Suppressor macrophage treated with lipopolysaccharide for 4 hours (primary cell): ENCODE results near the gene INSL3.
"Not testable (repeated sequence)": the region's sequence is repeated elsewhere in the genome, so short reads cannot be mapped to it uniquely, and the experiment has no call there.

Source experiments
- DNase-seq: peaks from one replicate; pipeline ENCODE4 v3.0.0-alpha.2; 2020

Gene INSL3

DNA sequence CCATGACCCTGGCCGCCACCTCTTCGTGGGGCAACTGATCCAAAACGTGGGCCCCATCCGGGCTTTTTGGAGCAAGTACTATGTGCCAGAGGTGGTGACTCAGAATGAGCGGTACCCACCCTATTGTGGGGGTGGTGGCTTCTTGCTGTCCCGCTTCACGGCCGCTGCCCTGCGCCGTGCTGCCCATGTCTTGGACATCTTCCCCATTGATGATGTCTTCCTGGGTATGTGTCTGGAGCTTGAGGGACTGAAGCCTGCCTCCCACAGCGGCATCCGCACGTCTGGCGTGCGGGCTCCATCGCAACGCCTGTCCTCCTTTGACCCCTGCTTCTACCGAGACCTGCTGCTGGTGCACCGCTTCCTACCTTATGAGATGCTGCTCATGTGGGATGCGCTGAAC is 9.6 kb downstream of the INSL3 start:
- DNase-seq: no peak

- no peak for DNase-seq
Measured at GRCh38 chr19:17811103-17811502, 10.2 kb downstream of the INSL3 start.

GRCh38 chr19:17807731-17808316 is 13.5 kb downstream of the INSL3 start:
- no peak for DNase-seq

- no peak for DNase-seq
Measured at GRCh38 chr19:17806945-17807344, 14.4 kb downstream of the INSL3 start.

DNA sequence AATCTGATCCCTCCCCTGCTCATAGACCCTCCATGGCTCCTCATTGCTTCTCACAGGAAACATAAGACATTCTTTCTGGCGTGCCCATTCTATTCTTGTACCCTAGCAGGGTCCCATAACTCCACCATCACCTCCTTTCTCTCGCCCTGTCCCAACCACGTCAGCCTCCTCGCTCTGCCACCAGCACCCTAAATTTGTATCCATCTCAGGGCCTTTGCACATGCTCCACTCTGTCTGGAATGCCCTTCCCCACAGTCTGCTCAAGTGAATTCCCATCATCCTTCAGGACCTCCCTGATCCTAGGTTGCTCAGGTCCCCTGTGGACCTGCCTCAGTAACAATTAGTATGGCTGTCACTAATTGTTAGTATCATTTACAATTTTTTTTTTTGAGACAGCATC is 15.9 kb downstream of the INSL3 start:
- DNase-seq: no peak

GRCh38 chr19:17803264-17803896 is 17.9 kb downstream of the INSL3 start:
- DNase-seq: peak; percentile 63

GRCh38 chr19:17802137-17802858 is 19.0 kb downstream of the INSL3 start:
- DNase-seq: no peak

- DNase-seq: not testable (repeated sequence)
Measured at GRCh38 chr19:17798599-17798998, 22.7 kb downstream of the INSL3 start.

- DNase-seq: peak; percentile 63
Measured at GRCh38 chr19:17797424-17798201, 23.7 kb downstream of the INSL3 start.

DNA sequence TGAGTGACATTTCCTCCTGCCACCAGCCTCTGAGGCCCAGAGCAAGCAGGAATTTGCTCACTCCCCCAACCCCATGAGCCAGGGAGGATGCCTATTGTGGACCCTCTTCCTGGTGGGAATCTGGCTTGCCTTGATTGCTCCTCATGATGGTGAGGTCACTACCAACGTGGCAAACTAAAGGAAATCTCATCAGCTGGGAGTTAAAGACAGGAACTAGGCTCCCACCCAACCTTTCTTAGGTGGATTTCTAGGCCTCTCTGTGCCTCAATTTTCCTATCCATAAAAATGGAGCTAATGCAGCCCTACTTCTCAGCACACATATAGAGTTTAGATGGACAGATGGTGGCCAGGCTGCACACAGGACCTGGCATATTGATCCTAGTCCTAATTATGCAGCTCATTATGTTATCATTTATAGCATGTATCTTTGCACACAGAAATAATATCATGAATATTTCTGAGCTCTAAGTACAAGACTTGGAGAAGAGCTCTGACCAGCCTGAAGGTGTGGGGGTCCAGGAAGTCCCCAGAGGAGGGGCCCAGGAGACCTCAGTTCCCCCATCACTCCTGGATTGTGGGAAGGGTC is 24.4 kb downstream of the INSL3 start:
- no peak for DNase-seq

- DNase-seq: no peak
Measured at GRCh38 chr19:17796013-17796837, 25.1 kb downstream of the INSL3 start.

GRCh38 chr19:17795495-17795856 is 25.8 kb downstream of the INSL3 start:
- DNase-seq: no peak

GRCh38 chr19:17794731-17795494 is 26.4 kb downstream of the INSL3 start, which contains the start of gene B3GNT3:
B3GNT3 (plus strand) TSS chr19:17795138; CDS start chr19:17807808, 12,670 bp downstream.
- peak; percentile 42 for DNase-seq

GRCh38 chr19:17794412-17794730 is 26.9 kb downstream of the INSL3 start:
- no peak for DNase-seq

DNA sequence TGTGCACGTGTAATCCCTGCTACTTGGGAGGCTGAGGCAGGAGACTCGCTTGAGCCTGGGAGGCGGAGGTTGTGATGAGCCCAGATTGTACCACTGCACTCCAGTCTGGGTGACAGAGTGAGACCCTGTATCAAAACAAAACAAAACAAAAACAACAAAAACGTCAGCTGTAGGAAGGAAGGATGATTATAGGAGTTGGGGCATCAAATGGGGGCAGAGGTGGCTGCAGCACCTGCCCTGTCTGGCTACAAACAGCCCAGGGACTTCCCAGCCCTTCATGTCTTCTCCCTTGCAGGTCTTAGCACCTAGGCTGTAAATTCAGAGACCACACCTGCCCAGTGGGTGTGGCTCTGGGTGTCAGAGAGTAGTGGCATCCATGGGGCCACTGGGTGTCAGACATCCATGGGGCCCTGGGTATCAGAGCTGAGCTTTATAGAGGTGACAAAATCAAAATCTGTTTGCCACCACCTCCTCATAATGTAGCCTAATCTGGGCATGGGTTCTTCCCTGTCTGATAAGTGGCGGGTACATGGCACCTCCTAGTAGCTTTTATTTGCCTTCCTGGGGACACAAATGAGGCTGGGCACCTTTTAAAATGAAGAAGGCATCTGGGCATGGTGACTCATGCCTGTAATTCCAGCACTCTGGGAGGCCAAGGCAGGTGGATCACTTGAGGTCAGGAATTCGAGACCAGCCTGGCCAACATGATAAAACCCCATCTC is 31.1 kb downstream of the INSL3 start:
- no peak for DNase-seq

GRCh38 chr19:17788632-17789031 is 32.7 kb downstream of the INSL3 start:
- DNase-seq: no peak

DNA sequence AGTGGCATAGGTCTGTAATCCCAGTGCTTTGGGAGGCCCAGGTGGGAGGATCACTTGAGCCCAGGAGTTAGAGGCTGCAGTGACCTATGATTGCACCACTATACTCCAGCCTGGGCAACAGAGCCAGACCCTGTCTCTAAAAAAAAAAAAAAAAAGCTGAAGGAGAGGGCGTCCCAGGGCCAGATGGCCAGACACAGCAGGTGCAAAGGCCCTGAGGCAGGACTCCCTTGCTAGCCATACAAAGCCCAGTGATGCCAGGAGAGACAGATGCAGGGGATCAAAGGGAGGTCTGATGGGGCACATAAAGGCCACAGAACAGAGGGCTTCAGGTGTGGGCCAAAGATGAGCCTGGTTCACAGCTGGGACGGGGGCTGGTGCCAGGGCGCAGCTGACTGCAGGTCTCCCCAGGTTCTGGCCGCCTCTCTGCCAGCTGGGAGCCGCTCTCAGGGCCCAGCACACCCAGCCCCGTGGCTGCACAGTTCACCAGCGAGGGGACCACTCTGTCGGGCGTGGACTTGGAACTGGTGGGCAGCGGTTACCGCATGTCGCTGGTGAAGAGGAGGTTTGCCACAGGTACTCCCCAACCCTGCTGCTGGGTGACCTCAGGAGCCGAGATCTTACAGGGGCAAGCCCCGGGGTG is 33.9 kb downstream of the INSL3 start:
- no peak for DNase-seq

DNA sequence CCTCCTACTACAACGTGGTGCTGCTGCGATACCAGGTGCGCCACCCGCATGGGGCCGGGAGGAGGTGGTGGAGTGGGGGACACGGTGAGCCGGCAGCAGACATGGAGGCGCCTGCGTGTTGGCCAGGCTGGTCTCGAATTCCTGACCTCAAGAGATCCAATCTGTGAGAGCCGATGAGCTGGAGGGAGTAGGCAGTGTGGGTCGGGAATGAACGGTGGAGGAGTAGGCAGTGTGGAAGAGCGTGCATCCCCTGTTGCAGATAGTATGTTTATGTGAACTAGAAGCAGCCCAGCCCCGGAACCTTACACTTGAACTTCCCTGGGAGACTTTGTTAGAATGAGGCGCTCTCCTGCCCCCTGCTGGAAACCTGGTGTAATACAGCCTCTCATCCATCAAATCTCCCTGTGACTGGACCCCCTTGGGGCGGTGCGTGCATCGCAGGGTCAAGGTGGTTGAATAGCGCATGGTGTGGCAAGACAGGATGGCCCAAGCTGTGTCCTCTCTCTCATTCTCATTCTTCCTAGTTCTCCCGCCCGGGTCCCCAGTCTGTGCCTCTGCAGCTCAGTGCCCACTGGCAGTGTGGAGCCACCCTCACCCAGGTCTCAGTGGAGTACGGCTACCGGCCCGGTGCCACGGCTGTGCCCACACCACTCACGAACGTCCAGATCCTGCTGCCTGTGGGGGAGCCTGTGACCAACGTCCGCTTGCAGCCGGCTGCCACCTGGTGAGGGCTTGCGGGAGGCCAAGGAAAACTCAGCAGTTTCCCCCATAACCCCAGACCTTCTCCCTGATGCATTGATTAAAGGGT is 36.9 kb downstream of the INSL3 start:
- peak; percentile 83 for DNase-seq

- DNase-seq: not testable (repeated sequence)
Measured at GRCh38 chr19:17783721-17784120, 37.6 kb downstream of the INSL3 start.
